DOHH2 (cell line): Measurements from ENCODE around the gene OSTF1.

Experiments
- H3F3A ChIP-seq: fragments of 200-600 bp; sonication (generic), shearing (Covaris generic); 2 replicates; pipeline ENCODE4 v1.6.0; 2016; ENCODE audit warnings: antibody characterized with exemption, mild to moderate bottlenecking; ENCODE audit not compliant: control insufficient read depth, insufficient read depth
- H3K27ac ChIP-seq: fragments of 200-600 bp; sonication (generic); 2 replicates; pipeline ENCODE4 v1.5.1; 2014; ENCODE audit warnings: low read depth, mild to moderate bottlenecking, low read length, moderate library complexity
- H3K27me3 ChIP-seq: fragments of 200-600 bp; sonication (generic); 2 replicates; pipeline ENCODE4 v1.6.1; 2014; ENCODE audit warnings: mild to moderate bottlenecking, low read length, mixed read lengths; ENCODE audit not compliant: control insufficient read depth
- H3K36me3 ChIP-seq: fragments of 200-600 bp; sonication (generic); 2 replicates; pipeline ENCODE4 v1.6.1; 2014; ENCODE audit warnings: mild to moderate bottlenecking, low read length, moderate library complexity, mixed read lengths; ENCODE audit not compliant: control insufficient read depth
- H3K4me1 ChIP-seq: fragments of 200-600 bp; sonication (generic); 2 replicates; pipeline ENCODE4 v1.6.1; 2014; ENCODE audit warnings: mild to moderate bottlenecking, low read length, mixed read lengths; ENCODE audit not compliant: control insufficient read depth
- H3K4me2 ChIP-seq: fragments of 200-600 bp; sonication (generic); 2 replicates; pipeline ENCODE4 v1.6.0; 2014; ENCODE audit warnings: mild to moderate bottlenecking, low read length, moderate library complexity
- H3K4me3 ChIP-seq: fragments of 200-600 bp; sonication (generic); 2 replicates; pipeline ENCODE4 v1.5.1; 2014; ENCODE audit warnings: mild to moderate bottlenecking, low read length, mixed read lengths
- H3K79me2 ChIP-seq: fragments of 200-600 bp; sonication (generic); 2 replicates; pipeline ENCODE4 v1.6.1; 2014; ENCODE audit warnings: mild to moderate bottlenecking, low read length, mixed read lengths; ENCODE audit not compliant: control insufficient read depth
- H3K9me2 ChIP-seq: fragments of 200-600 bp; sonication (generic); replicated peaks from 2 replicates; pipeline ENCODE4 v1.6.1; 2014; ENCODE audit warnings: mild to moderate bottlenecking, low read length, mixed read lengths; ENCODE audit not compliant: control insufficient read depth
- H3K9me3 ChIP-seq: fragments of 200-600 bp; sonication (generic); 2 replicates; pipeline ENCODE4 v1.6.1; 2014; ENCODE audit warnings: antibody characterized with exemption, low read length, mixed read lengths; ENCODE audit not compliant: control insufficient read depth, insufficient read depth
- H4K20me1 ChIP-seq: fragments of 200-600 bp; sonication (generic); 2 replicates; pipeline ENCODE4 v1.6.0; 2014; ENCODE audit warnings: low read depth, mild to moderate bottlenecking, antibody characterized with exemption, low read length, moderate library complexity; ENCODE audit not compliant: control insufficient read depth, insufficient read depth
- EZH2phosphoT487 ChIP-seq: fragments of 200-600 bp; sonication (generic); IDR thresholded peaks from 2 replicates; pipeline ENCODE4 v1.6.1; 2017; ENCODE audit warnings: borderline replicate concordance, mild to moderate bottlenecking, antibody characterized with exemption, low read length, moderate library complexity, mixed read lengths
- TF ChIP-seq, protein P1 (sequence below): fragments of 200-600 bp; sonication (generic); IDR thresholded peaks from one replicate; pipeline ENCODE4 v1.5.1; 2014; ENCODE audit warnings: antibody characterized with exemption, mild to moderate bottlenecking, low read depth, low read length; ENCODE audit not compliant: poor library complexity, severe bottlenecking

Gene OSTF1

DNA sequence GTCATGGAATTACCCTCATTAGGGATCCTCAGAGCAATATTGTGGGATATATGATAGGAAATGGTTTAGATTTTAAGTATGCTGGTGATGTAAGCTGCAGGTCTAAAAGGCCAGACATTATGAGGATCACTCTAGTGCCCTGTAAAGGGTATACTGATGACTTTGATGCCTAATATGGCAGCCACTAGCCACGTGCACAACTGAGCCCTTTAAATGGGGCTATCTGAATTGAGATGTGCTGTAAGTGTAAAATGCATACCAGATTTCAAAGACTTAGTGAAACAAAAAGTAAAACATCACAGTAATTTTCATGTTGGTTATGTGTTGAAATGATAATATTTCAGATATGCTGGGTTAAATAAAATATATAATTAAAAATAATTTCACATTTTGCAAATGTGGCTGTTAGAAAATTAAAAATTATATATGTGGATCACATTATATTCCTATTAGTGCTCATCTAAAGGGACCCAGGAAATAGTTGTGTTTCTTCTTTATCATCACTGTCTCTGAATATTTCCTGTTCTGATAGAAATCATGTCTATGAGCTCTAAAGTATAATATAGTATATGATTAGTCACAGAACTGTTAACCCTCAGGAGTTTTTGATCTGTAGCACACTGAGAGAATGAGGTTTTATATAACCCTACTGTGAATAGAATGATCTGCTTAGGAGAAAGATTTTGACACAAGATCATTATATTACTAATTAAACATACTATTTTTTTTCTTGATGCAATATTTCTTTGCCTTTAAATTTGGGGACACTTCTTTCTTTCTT lies 50.1 kb downstream of the OSTF1 start:
- Histone ChIP-seq H3K4me3 (no peak overlapping the region), H3K36me3 (peaks cover 39% of the 10 kb centered on the region), H4K20me1 (no peaks in the 10 kb centered on the region), H3K4me1 (peaks cover 8% of the 10 kb centered on the region), H3K9me2 (no peaks in the 10 kb centered on the region), H3K27me3 (no peaks in the 10 kb centered on the region), H3K9me3 (no peaks in the 10 kb centered on the region), H3K4me2 (no peak overlapping the region), H3F3A (no peaks in the 10 kb centered on the region), H3K79me2 (no peaks in the 10 kb centered on the region), H3K27ac (no peak overlapping the region)
- no peak for TF ChIP-seq EZH2phosphoT487
- TF ChIP-seq, protein P1, sequence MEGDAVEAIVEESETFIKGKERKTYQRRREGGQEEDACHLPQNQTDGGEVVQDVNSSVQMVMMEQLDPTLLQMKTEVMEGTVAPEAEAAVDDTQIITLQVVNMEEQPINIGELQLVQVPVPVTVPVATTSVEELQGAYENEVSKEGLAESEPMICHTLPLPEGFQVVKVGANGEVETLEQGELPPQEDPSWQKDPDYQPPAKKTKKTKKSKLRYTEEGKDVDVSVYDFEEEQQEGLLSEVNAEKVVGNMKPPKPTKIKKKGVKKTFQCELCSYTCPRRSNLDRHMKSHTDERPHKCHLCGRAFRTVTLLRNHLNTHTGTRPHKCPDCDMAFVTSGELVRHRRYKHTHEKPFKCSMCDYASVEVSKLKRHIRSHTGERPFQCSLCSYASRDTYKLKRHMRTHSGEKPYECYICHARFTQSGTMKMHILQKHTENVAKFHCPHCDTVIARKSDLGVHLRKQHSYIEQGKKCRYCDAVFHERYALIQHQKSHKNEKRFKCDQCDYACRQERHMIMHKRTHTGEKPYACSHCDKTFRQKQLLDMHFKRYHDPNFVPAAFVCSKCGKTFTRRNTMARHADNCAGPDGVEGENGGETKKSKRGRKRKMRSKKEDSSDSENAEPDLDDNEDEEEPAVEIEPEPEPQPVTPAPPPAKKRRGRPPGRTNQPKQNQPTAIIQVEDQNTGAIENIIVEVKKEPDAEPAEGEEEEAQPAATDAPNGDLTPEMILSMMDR: no peak

DNA sequence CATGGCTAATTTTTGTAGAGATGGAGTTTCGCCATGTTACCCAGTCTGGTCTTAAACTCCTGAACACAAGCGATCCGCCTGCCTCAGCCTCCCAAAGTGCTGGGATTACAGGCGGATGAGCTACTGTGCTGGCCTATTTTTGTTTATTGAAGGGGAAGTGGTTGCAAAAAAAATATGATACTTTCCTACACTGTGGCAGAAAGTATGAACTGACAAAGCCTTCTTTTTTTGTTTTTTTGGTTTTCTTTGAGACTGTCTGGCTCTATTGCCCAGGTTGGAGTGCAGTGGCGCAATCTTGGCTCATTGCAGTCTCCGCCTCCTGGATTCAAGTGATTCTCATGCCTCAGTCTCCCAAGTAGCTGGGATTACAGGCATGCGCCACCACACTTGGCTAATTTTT lies 50.9 kb downstream of the OSTF1 start:
- no peak overlapping the region for H3K27ac ChIP-seq

DNA sequence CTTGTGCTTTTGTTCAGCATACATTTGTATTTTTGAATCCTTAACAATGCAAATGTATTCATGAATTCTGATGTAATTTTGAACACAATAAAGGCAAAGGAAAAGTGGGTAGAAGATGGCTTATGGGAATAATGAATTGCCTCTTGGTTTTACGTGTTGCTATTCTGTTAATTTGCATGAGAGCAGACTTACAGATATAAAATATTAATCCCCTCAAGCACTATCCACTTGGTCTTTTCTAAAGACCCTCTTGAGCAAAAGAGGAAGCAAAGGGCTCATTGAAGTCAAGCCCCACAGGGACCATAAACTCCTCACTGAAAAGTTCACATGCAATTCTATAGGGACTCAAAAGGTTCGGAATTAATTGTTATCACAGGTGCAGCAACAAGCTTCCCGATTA lies 51.9 kb downstream of the OSTF1 start:
- no peak overlapping the region for H3K27ac ChIP-seq
- no peak overlapping the region for H3K4me2 ChIP-seq
- H3F3A ChIP-seq: no peaks in the 10 kb centered on the region
- peaks cover 8% of the 10 kb centered on the region for H3K4me1 ChIP-seq
- no peaks in the 10 kb centered on the region for H4K20me1 ChIP-seq
- peaks cover 50% of the 10 kb centered on the region for H3K36me3 ChIP-seq
- TF ChIP-seq, protein P1: no peak
- TF ChIP-seq EZH2phosphoT487: no peak
- no peaks in the 10 kb centered on the region for H3K9me2 ChIP-seq
- no peaks in the 10 kb centered on the region for H3K27me3 ChIP-seq
- no peaks in the 10 kb centered on the region for H3K79me2 ChIP-seq
- H3K4me3 ChIP-seq: no peak overlapping the region
- H3K9me3 ChIP-seq: no peaks in the 10 kb centered on the region

More for the DNA sequence above, 50.9 kb downstream of the OSTF1 start:
- Histone ChIP-seq H3K4me2 (no peak overlapping the region), H3K27me3 (no peaks in the 10 kb centered on the region), H3K36me3 (peaks cover 47% of the 10 kb centered on the region), H3K79me2 (no peaks in the 10 kb centered on the region), H3K4me3 (no peak overlapping the region), H3K4me1 (peaks cover 8% of the 10 kb centered on the region), H3K9me2 (no peaks in the 10 kb centered on the region), H4K20me1 (no peaks in the 10 kb centered on the region), H3K9me3 (no peaks in the 10 kb centered on the region), H3F3A (no peaks in the 10 kb centered on the region)
- TF ChIP-seq, protein P1: no peak
- no peak for TF ChIP-seq EZH2phosphoT487
